Fibroblast of lung (primary cell): Measurements from ENCODE around the gene AKR1C2. TPM values are rescaled to one million over a fixed set of nuclear protein-coding genes. Genes with fewer than 3 reads are reported as not detected.
"Not testable (repeated sequence)": the region's sequence is repeated elsewhere in the genome, so short reads cannot be mapped to it uniquely, and the experiment has no call there.

ENCODE experiments used
- DNase-seq, 2 donors: peaks; one replicate each; pipeline versions ENCODE4 v3.0.0 to v3.0.0-alpha.2; 2010; ENCODE audit warnings: low read depth in 2 of 2
- H2AFZ ChIP-seq: 2 replicates; pipeline ENCODE4 v1.5.1; 2012; ENCODE audit warnings: low read length, control low read depth, inconsistent platforms
- H3K27ac ChIP-seq: 2 replicates; pipeline ENCODE4 v1.5.1; 2011; ENCODE audit warnings: low read length, control low read depth; ENCODE audit not compliant: insufficient read depth
- H3K27me3 ChIP-seq: 2 replicates; pipeline ENCODE4 v1.5.1; 2011; ENCODE audit warnings: mild to moderate bottlenecking, low read length; ENCODE audit not compliant: control insufficient read depth, insufficient read depth
- H3K36me3 ChIP-seq: 2 replicates; pipeline ENCODE4 v1.5.1; 2011; ENCODE audit warnings: low read length; ENCODE audit not compliant: control insufficient read depth, insufficient read depth
- H3K4me1 ChIP-seq: 2 replicates; pipeline ENCODE4 v1.5.1; 2011; ENCODE audit warnings: low read length; ENCODE audit not compliant: control insufficient read depth, insufficient read depth; ENCODE audit errors: extremely low read depth
- H3K4me2 ChIP-seq: 2 replicates; pipeline ENCODE4 v1.5.1; 2011; ENCODE audit warnings: low read length, control low read depth; ENCODE audit not compliant: insufficient read depth; ENCODE audit errors: extremely low read depth
- H3K4me3 ChIP-seq, 4 experiments: fragments of 200-600 bp in 1 of 4; sonication (generic) in 1 of 4; replicated peaks in 1 of 4; 2 replicates each; pipeline ENCODE4 v1.5.1; 2011 to 2016; ENCODE audit warnings: low read length in 4 of 4, low read depth in 3 of 4, mild to moderate bottlenecking in 3 of 4, control low read depth in 2 of 4, inconsistent platforms in 1 of 4, mixed read lengths in 1 of 4; ENCODE audit not compliant: insufficient read depth in 1 of 4; ENCODE audit errors: control extremely low read depth in 1 of 4
- H3K79me2 ChIP-seq: 2 replicates; pipeline ENCODE4 v1.5.1; 2012; ENCODE audit warnings: mild to moderate bottlenecking, low read length, inconsistent platforms; ENCODE audit not compliant: control insufficient read depth, insufficient read depth
- H3K9ac ChIP-seq: 2 replicates; pipeline ENCODE4 v1.5.1; 2011; ENCODE audit warnings: mild to moderate bottlenecking, low read length, control low read depth; ENCODE audit not compliant: insufficient read depth
- H3K9me3 ChIP-seq: 2 replicates; pipeline ENCODE4 v1.5.1; 2012; ENCODE audit warnings: low read depth, low read length; ENCODE audit not compliant: control insufficient read depth, insufficient read depth
- H4K20me1 ChIP-seq: 2 replicates; pipeline ENCODE4 v1.5.1; 2011; ENCODE audit warnings: low read length; ENCODE audit not compliant: control insufficient read depth, insufficient read depth; ENCODE audit errors: extremely low read depth
- CTCF ChIP-seq, 2 donors: IDR thresholded peaks in 1 of 2; conservative IDR thresholded peaks in 1 of 2; 1 replicate in 1 of 2; 2 replicates in 1 of 2; pipeline ENCODE4 v1.5.1; 2011 to 2012; ENCODE audit warnings: low read length in 2 of 2, control low read depth in 1 of 2, inconsistent platforms in 1 of 2, low read depth in 1 of 2, mild to moderate bottlenecking in 1 of 2
- EZH2 ChIP-seq: IDR thresholded peaks from 2 replicates; pipeline ENCODE4 v1.5.1; 2012; ENCODE audit warnings: low read length, control low read depth, mild to moderate bottlenecking; ENCODE audit errors: missing control alignments
- polyA plus RNA-seq, 2 donors: library from polyadenylated mRNA; depleted of rRNA in 1 of 2; stranded (reverse) in 1 of 2; unstranded in 1 of 2; fragments of >200 nt; gene quantifications; 2 replicates each; pipeline ENCODE4 v1.2.1, GENCODE V29; 2011 to 2012; ENCODE audit warnings: missing spikeins in 1 of 2
- total RNA-seq: library from RNA; depleted of rRNA; stranded (reverse); fragments of >200 nt; gene quantifications from 2 replicates; pipeline ENCODE4 v1.2.1, GENCODE V29; 2014

AKR1C2 gene
- total and polyA plus RNA-seq, 2 donors (not counting 1 experiment from before 2014, with no cell fraction given) = 10.6 to 14.6 TPM

GRCh38 chr10:5023177-5023805 lies 19.6 kb upstream of the AKR1C2 start:
- Histone ChIP-seq H3K27ac (no peak overlapping the region), H3K27me3 (no peaks in the 10 kb centered on the region), H3K4me3 (no peak overlapping the region), H4K20me1 (no peaks in the 10 kb centered on the region), H3K79me2 (no peaks in the 10 kb centered on the region), H3K9ac (no peak overlapping the region), H3K4me1 (peaks cover 5% of the 10 kb centered on the region), H3K4me2 (no peak overlapping the region), H3K9me3 (no peaks in the 10 kb centered on the region), H2AFZ (no peak overlapping the region), H3K36me3 (no peaks in the 10 kb centered on the region)
- no peak for DNase-seq
- TF ChIP-seq EZH2 (no peak), CTCF (conservative IDR thresholded peaks at IDR 0.05 in 1 of 2, IDR thresholded peaks at IDR 0.05 in 1 of 2; ENCODE audit: low read depth in 1 of 2, low read length in 2 of 2) (no peak)

DNA sequence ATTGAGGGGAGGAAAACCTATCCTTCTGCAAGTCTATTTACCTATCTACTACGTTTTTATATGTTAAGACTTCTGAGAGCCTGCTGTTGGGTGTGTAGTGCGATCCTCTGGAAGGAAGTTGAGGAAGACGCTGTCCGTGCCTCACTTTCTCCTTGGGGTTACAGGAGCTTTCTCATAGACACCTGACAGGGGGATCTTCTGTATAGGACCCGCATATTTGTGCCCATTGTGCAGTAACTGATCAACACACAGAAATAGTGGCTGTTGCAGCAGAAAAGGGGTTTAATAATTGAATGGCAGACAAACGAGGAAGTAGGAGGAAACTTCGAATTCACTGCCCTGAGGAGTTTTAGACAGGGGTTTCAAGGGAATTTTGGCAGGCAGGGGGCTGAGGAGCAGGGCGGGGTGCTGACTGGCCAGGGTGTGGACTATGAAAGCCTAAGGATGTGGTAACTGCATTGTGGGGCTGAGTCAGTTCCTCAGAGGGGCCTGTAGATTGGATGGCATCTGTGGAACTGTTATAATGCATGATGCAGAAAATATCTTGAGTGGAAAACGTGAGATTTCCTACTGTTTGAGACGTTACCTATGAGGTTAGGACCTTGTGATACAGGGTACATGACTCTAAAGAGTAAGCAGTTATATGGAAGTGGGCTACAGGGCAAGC lies 18.1 kb upstream of the AKR1C2 start:
- not testable (repeated sequence) for H3K4me3 ChIP-seq, H2AFZ ChIP-seq, H3K27ac ChIP-seq, H3K79me2 ChIP-seq, H4K20me1 ChIP-seq, H3K9ac ChIP-seq, DNase-seq, H3K4me2 ChIP-seq, H3K9me3 ChIP-seq, H3K27me3 ChIP-seq, H3K36me3 ChIP-seq, H3K4me1 ChIP-seq

DNA sequence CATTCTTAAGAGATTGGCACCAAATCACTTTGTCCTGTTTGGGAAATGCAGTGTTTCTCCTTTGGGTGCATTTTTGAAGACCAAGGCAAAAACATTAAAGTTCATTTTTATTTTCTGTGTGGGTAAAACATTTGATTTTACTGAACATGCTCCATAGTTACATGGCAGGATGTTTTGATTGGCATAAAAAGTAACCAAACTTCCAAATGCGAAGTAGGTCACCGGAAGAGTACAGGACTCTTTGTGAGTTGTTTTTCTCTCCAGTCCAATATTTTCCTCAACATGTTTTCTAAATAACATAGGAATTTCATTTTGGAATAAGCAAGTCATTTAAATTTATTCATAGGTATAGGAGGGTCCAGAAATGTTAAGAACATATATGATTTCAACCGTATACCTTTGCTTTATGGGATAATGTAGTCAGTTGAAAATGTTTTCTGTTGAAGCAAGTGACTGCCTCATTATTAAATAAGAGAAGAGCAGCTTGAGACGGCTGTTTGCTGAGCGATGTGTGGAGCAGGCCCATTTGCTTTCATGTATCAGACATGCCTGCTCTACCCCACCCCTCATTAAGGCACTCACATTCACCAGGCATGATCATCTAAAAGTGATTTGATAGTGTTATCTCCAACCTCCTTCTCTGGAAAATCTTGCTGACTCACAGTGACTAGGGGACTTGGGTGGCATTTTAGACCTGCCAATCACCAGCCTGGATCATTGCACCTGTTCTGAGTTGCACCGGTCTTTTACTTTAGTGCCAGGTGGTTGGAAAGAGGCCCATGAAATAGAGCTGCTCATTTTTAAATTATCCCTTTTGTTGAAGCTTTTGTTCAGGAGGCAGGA lies 16.3 kb upstream of the AKR1C2 start:
- H3K27me3 ChIP-seq, H4K20me1 ChIP-seq, H3K4me2 ChIP-seq, DNase-seq, H2AFZ ChIP-seq, H3K4me1 ChIP-seq, H3K4me3 ChIP-seq, H3K36me3 ChIP-seq, H3K27ac ChIP-seq, H3K9me3 ChIP-seq, H3K79me2 ChIP-seq, H3K9ac ChIP-seq: not testable (repeated sequence)
